Stimulated activated CD4-positive, alpha-beta T cell treated with anti-CD3 and anti-CD28 coated beads, Interleukin-1b, Interleukin-23, amount 100 ng/mL, for 1 hour (primary cell): ENCODE results near the gene CELF5.

Experiments used
- DNase-seq, 2 donors: peaks; one replicate each; pipeline ENCODE4 v3.0.0-alpha.2; 2020; ENCODE audit warnings: low read depth in 2 of 2

Gene CELF5

GRCh38 chr19:3344608-3345598 is 120.4 kb downstream of the CELF5 start:
- DNase-seq: no peak

DNA sequence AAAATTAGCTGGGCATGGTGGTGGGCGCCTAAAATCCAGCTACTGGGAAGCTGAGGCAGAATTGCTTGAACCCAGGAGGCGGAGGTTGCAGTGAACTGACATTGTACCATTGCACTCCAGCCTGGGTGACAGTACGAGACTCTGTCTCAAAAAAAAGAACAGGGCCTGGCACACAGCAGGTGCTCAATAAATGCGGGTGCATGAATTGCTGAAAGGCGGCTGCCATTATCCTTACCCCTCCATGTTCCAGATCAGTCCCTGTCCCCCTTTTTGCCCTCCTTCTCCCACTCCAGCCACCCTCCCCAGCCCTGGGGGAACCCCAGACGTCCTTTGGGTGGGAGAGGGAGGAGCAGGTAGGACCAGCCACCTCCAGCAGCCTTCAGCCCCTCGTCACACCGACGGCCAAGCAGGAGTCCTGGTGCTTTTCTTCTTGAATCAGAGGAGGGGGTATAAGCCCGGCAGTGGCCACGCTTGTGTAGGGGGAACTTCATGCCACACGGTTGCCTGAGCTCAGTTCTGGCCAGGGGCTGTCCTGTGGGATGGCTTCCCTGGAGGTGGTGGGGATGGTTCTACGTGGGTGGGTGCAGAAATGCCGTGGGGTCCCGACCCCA is 121.5 kb downstream of the CELF5 start:
- no peak for DNase-seq
